GM21528 (cell line): ENCODE results near the gene CYTH1.

Experiments used
- ATAC-seq: cut with Tn5 transposase; IDR thresholded peaks from one replicate; pipeline ENCODE4 v1.9.1; 2021; ENCODE audit warnings: mild to moderate bottlenecking, moderate library complexity; ENCODE audit not compliant: unreplicated experiment, low FRiP score

CYTH1 gene

DNA sequence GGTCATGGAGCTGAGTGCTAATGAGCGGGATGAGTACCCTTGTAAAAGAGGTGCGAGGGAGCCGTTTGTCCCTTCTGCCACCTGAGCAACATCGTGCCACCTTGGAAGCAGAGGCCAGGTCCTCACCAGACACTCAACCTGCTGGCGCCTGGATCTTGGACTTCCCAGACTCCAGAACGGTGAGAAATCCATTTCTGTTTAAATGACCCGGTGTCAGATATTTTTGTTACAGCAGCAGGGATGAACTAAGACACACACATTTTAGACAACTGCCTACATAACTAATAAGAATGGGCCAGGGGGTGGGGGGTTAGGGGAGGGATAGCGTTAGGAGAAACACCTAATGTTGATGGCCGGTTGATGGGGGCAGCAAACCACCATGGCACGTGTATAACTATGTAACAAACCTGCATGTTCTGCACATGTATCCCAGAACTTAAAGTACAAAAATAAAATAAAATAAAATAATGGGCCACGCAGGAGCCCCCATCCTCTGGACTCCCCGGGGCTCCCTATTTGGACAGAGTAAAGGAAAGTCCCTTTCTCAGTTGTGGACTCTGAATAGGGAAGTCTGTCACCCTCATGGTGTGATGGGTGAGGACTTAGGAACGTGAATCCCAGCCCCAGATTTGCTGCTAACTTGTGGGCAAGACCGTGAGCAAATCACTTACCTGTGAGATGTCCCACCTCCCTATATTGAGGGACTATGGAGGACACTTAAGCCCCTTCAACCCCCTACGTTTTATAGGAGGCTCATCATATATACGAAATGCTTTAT lies 144.2 kb downstream of the CYTH1 start:
- no peak for ATAC-seq

DNA sequence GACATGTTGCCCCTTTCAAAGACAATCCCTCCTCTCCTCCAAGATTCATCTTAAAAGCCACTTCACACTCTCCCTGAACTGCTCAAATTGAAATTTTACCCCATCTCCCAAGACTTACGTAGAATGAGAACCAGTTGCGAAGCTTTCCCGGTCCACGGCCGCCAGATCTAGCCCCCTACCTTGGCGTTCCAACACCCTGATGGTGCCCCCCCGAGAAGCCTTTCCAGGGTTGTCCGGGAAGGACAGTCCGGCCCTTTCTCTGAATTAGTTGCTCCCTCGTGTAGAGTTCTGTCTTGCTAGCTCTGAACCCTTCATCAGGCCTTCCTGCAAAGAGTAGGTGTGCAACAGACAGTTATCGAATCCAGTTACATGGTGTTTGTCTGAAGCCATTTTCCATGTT lies 144.9 kb downstream of the CYTH1 start:
- no peak for ATAC-seq

DNA sequence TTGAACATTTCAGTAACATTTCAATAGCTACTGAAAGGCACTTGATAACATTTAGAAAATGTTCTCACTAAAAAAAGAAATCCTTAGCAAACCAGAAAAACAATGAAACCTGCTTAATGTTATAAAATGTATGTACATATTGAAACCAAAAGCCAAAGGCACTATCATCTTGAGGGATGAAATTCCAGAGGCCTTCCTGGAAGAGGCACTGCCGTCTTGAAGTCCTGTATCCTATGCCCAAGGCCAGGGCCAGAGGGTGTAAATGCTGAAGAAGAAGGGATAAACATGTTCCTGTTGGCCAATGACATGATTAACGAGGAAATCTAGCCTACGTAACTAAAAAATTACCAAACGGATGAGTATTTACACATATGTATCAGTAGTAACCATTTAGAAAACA lies 147.9 kb downstream of the CYTH1 start:
- no peak for ATAC-seq

DNA sequence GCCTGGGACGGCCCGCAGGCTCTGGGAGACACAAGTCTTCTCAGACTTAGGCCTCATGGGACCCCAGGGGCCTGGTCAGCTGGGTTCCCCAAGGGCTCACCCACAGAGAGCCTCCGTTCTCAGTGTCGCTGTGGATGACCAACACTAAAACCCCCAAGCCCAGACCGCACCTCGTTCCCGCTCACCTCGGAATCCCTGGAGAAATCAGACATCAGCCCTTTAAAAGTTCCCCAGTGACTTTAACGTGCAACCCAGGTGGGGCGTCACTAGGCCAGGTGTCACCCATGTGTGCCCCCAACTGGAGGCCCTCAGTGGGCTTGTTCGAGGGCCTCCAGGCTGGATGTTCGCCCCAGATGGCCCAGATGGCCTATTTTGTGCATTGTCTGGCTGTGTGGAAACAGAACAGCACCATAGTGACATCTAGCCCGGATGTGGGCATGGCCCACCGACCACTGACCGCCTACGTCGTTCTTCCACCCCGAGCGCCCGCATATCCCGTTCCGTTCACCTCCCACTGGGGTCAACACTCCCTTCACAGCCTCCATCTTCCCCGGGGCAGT lies 152.6 kb downstream of the CYTH1 start:
- ATAC-seq: no peak

DNA sequence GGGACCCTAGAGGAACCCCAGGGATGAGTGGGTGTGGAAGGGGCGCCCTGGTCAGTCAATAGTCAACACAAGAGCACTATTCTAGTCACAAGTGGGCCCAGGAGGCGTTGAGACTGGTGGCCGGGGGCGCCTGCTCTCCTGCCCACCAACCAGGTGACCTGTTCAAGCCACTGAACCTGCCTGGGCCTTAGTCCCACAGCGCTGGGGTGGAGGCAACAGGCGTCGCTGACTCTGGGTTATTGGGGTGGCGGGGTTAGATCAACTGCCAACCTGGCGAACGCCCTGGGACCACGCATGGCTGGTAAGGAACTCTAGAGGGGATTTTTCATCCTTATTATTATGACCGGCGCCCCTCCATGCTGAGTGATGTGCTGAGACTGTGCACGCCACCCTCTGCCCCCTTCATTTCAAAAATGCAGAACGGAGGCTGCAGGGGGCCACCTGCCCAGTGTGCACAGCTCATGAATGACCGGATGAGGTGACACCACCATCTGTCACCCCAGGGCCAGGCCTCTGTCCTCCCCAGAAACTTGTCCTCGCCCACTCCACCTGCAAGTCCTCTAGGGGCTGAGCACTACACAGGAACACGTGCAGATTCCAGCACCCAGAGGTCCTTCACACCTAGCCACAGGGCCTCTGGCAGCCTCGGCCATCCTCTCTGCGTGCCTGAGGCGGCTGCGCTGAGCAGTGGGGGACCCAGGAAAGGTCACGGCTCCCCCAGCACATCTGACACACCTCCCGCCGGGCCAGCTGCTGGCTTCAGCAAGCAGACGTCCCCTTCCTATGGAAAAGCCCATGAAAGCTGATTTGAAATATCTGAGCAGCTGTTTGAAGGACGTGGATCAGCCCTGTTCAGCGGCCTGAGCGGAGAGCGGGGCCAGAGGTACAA lies 153.3 kb downstream of the CYTH1 start:
- ATAC-seq: no peak

DNA sequence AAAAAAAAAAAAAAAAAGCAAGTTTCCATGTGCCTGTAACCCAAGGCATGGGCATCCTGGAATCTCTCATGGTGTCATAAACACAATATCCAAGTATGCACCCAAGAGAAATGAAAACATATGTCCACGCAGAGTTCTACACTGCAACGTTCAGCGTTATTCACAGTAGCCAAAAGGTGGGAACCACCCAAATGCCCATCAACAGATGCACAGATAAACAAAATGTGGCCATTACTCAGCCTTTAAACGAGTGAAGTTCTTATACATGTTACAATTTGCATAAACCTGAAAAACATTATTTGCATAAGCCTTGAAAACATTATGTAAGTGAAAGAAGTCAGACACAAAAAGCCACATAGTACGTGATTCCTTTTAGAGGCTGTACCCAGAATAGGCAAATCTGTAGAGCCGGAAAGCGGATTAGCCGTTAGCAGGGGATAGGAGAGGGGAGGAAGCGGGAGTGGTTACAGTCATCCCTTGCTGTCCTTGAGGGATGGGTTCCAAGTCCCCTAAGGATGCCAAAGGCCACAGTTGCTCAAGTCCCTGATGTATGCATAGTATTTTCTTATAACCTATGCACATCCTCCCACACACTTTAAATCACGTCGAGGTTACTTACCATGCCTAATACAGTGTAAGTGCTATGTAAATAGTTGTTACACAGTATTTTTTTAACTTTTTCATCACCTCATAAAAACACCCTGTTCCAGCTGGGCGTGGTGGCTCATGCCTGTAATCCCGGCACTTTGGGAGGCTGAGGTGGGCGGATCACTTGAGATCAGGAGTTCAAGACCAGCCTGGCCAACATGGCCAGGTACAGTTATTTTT lies 157.5 kb downstream of the CYTH1 start:
- no peak for ATAC-seq
